HepG2 (cell line): ENCODE results near the gene CERS5. TPM values are rescaled to one million over a fixed set of nuclear protein-coding genes. Genes with fewer than 3 reads are reported as not detected.

Experiments used
- CAMTA2 ChIP-seq: sonication (generic); formaldehyde crosslinking; IDR thresholded peaks from 2 replicates; pipeline ENCODE4 v1.4.0; 2020; ENCODE audit warnings: mild to moderate bottlenecking, missing genetic modification reagents, borderline replicate concordance
- CBX1 ChIP-seq: IDR thresholded peaks from one replicate; pipeline ENCODE4 v1.6.1; 2016; ENCODE audit warnings: antibody characterized with exemption, low read depth
- GPN1 ChIP-seq: sonication (generic); formaldehyde crosslinking; IDR thresholded peaks from 2 replicates; pipeline ENCODE4 v1.5.1; 2020; ENCODE audit warnings: missing genetic modification reagents, borderline replicate concordance
- HNF1A ChIP-seq, 2 experiments: sonication (generic) in 1 of 2; formaldehyde crosslinking in 1 of 2; IDR thresholded peaks; 2 replicates each; pipeline versions ENCODE4 v1.4.0 to v1.6.1; 2016 to 2020; ENCODE audit warnings: borderline replicate concordance in 1 of 2, low read depth in 1 of 2, mild to moderate bottlenecking in 1 of 2, missing genetic modification reagents in 1 of 2
- LCORL ChIP-seq, 2 experiments: fragments of 450-650 bp in 1 of 2; sonication (generic) in 1 of 2; formaldehyde crosslinking in 1 of 2; IDR thresholded peaks; 2 replicates each; pipeline versions ENCODE4 v1.5.0 to v1.6.1; 2017 to 2020; ENCODE audit warnings: antibody characterized with exemption in 1 of 2, missing genetic modification reagents in 1 of 2
- MEIS1 ChIP-seq: sonication (generic); formaldehyde crosslinking; IDR thresholded peaks from 2 replicates; pipeline ENCODE4 v1.9.0; 2021; ENCODE audit warnings: mild to moderate bottlenecking, missing genetic modification reagents, moderate library complexity, borderline replicate concordance
- NCOA5 ChIP-seq: sonication (generic); formaldehyde crosslinking; IDR thresholded peaks from 2 replicates; pipeline ENCODE4 v1.4.0; 2020; ENCODE audit warnings: missing genetic modification reagents
- PHF8 ChIP-seq: sonication (generic); formaldehyde crosslinking; IDR thresholded peaks from 2 replicates; pipeline ENCODE4 v1.5.0; 2020; ENCODE audit warnings: missing genetic modification reagents
- RCOR2 ChIP-seq: IDR thresholded peaks from 2 replicates; pipeline ENCODE4 v1.6.1; 2016; ENCODE audit warnings: missing biosample characterization, missing genetic modification reagents
- RFX1 ChIP-seq: fragments of 450-650 bp; IDR thresholded peaks from 2 replicates; pipeline ENCODE4 v1.6.1; 2017
- SMARCC2 ChIP-seq: fragments of 450-650 bp; IDR thresholded peaks from 2 replicates; pipeline ENCODE4 v1.6.1; 2017; ENCODE audit warnings: antibody characterized with exemption, mild to moderate bottlenecking
- WIZ ChIP-seq: sonication (generic); formaldehyde crosslinking; IDR thresholded peaks from 2 replicates; pipeline ENCODE4 v1.5.1; 2020; ENCODE audit warnings: mild to moderate bottlenecking, missing genetic modification reagents
- XBP1 ChIP-seq: sonication (generic); formaldehyde crosslinking; IDR thresholded peaks from 2 replicates; pipeline ENCODE4 v1.5.0; 2020; ENCODE audit warnings: missing genetic modification reagents
- ZBTB42 ChIP-seq: sonication (generic); formaldehyde crosslinking; IDR thresholded peaks from 2 replicates; pipeline ENCODE4 v1.5.0; 2020; ENCODE audit warnings: mild to moderate bottlenecking, missing genetic modification reagents
- ZNF317 ChIP-seq: sonication (generic); formaldehyde crosslinking; IDR thresholded peaks from 2 replicates; pipeline ENCODE4 v1.5.0; 2020; ENCODE audit warnings: mild to moderate bottlenecking, missing genetic modification reagents
- ZNF350 ChIP-seq: sonication (generic); formaldehyde crosslinking; IDR thresholded peaks from 2 replicates; pipeline ENCODE4 v1.4.0; 2020; ENCODE audit warnings: mild to moderate bottlenecking, low read depth, missing genetic modification reagents, borderline replicate concordance
- ZNF44 ChIP-seq: sonication (generic); formaldehyde crosslinking; IDR thresholded peaks from 2 replicates; pipeline ENCODE4 v1.5.1; 2020; ENCODE audit warnings: mild to moderate bottlenecking, missing genetic modification reagents
- ZNF780A ChIP-seq: sonication (generic); formaldehyde crosslinking; IDR thresholded peaks from 2 replicates; pipeline ENCODE4 v1.8.0; 2022; ENCODE audit warnings: mild to moderate bottlenecking, missing genetic modification reagents, moderate library complexity
- polyA plus RNA-seq, 8 experiments: library from polyadenylated mRNA; depleted of rRNA in 3 of 8; stranded (reverse) in 7 of 8; unstranded in 1 of 8; fragments of >200 nt; fragmentation: Illumina TruSeq in 4 of 8; extraction: Trizol in 4 of 8; gene quantifications; 2 replicates each; pipeline versions ENCODE4 v1.2.1 to v1.2.3, GENCODE V29; 2011 to 2016; ENCODE audit warnings: low read depth in 4 of 8, missing spikeins in 1 of 8, mixed read lengths in 1 of 8; ENCODE audit not compliant: insufficient read depth in 1 of 8
- total RNA-seq, 5 experiments: library from RNA; depleted of rRNA; stranded (reverse); fragments of >200 nt; fragmentation: Illumina TruSeq; extraction: Trizol; gene quantifications; 2 replicates each; pipeline ENCODE4 v1.2.3, GENCODE V29; 2016; ENCODE audit warnings: low read depth in 1 of 5
- TF ChIP-seq, protein P1 (sequence below): IDR thresholded peaks from 2 replicates; pipeline ENCODE4 v1.6.1; 2016; ENCODE audit warnings: low read depth, control low read depth
- TF ChIP-seq, protein P2 (sequence below): IDR thresholded peaks from 2 replicates; pipeline ENCODE4 v1.6.1; 2016; ENCODE audit warnings: missing compliant biosample characterization, missing genetic modification reagents, borderline replicate concordance
- TF ChIP-seq, protein P3 (sequence below): sonication (generic); formaldehyde crosslinking; IDR thresholded peaks from 2 replicates; pipeline ENCODE4 v1.8.0; 2022; ENCODE audit warnings: missing genetic modification reagents, mild to moderate bottlenecking, inconsistent platforms, borderline replicate concordance

The CERS5 gene
- total and polyA plus RNA-seq, 2 of the 13 experiments (the other 11 are each of a cell fraction or from before 2014, with no cell fraction given) = 22.3 to 48.8 TPM

GRCh38 chr12:50110127-50110761 lies 56.9 kb downstream of the CERS5 start (continued):
- TF ChIP-seq ZBTB42 (0 out of 2 replicates have a peak, but pooled peaks have one; percentile 60), GPN1 (CRISPR knock-in tag) (no peak), RFX1 (no peak), WIZ (CRISPR knock-in tag) (no peak), SMARCC2 (no peak), HNF1A (IDR thresholded peaks at IDR 0.05; ENCODE audit: low read depth) (no peak), HNF1A (CRISPR knock-in tag; IDR thresholded peaks at IDR 0.05; ENCODE audit: borderline replicate concordance) (no peak), NCOA5 (CRISPR knock-in tag) (no peak), CBX1 (no peak), MEIS1 (no peak), ZNF780A (CRISPR knock-in tag) (no peak), XBP1 (CRISPR knock-in tag) (no peak), PHF8 (CRISPR knock-in tag) (no peak), ZNF317 (CRISPR knock-in tag) (0 out of 2 replicates have a peak, but pooled peaks have one; percentile 56), CAMTA2 (CRISPR knock-in tag) (no peak), ZNF44 (CRISPR knock-in tag) (no peak), LCORL (IDR thresholded peaks at IDR 0.05) (no peak), LCORL (CRISPR knock-in tag; IDR thresholded peaks at IDR 0.05) (peak; percentile 74), RCOR2 (0 out of 2 replicates have a peak, but pooled peaks have one; percentile 30), ZNF350 (CRISPR knock-in tag) (peak; percentile 51; the same call in 1 of the 2 replicates)
- TF ChIP-seq, protein P1, sequence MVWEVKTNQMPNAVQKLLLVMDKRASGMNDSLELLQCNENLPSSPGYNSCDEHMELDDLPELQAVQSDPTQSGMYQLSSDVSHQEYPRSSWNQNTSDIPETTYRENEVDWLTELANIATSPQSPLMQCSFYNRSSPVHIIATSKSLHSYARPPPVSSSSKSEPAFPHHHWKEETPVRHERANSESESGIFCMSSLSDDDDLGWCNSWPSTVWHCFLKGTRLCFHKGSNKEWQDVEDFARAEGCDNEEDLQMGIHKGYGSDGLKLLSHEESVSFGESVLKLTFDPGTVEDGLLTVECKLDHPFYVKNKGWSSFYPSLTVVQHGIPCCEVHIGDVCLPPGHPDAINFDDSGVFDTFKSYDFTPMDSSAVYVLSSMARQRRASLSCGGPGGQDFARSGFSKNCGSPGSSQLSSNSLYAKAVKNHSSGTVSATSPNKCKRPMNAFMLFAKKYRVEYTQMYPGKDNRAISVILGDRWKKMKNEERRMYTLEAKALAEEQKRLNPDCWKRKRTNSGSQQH = no peak
- TF ChIP-seq, protein P2, sequence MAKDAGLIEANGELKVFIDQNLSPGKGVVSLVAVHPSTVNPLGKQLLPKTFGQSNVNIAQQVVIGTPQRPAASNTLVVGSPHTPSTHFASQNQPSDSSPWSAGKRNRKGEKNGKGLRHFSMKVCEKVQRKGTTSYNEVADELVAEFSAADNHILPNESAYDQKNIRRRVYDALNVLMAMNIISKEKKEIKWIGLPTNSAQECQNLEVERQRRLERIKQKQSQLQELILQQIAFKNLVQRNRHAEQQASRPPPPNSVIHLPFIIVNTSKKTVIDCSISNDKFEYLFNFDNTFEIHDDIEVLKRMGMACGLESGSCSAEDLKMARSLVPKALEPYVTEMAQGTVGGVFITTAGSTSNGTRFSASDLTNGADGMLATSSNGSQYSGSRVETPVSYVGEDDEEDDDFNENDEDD (CRISPR knock-in tag) = no peak; the same call in 1 of the 2 replicates
- TF ChIP-seq, protein P3, sequence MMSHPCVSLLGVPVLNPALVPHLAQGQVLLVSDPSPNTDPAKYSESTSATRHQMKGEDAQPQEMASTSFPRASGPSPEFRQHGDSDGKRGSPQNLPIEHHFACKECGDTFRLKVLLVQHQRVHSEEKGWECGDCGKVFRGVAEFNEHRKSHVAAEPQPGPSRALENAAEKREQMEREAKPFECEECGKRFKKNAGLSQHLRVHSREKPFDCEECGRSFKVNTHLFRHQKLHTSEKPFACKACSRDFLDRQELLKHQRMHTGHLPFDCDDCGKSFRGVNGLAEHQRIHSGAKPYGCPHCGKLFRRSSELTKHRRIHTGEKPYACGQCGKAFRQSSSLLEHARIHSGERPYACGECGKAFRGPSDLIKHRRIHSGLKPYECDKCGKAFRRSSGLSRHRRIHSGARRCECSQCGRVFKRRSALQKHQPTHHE = no peak; the same call in 1 of the 2 replicates
